ENCODE results near the gene MLLT1. TPM values are rescaled to one million over a fixed set of nuclear protein-coding genes. Genes with fewer than 3 reads are reported as not detected.

MLLT1 gene
- total and polyA plus RNA-seq, 2 donors (not counting 1 experiment from before 2014, with no cell fraction given): 6.4 to 13.7 TPM

- Histone ChIP-seq H3K4me2 (ENCODE audit: extremely low read depth, insufficient read depth, low read length) (no peak overlapping the region), H3K9me3 (ENCODE audit: control insufficient read depth, insufficient read depth, low read depth, low read length) (no peaks in the 10 kb centered on the region), H3K79me2 (ENCODE audit: control insufficient read depth, insufficient read depth, low read length) (no peaks in the 10 kb centered on the region), H3K4me1 (ENCODE audit: control insufficient read depth, extremely low read depth, insufficient read depth, low read length) (no peaks in the 10 kb centered on the region), H2AFZ (ENCODE audit: low read length) (no peak overlapping the region), H3K36me3 (ENCODE audit: control insufficient read depth, insufficient read depth, low read length) (peaks cover 2% of the 10 kb centered on the region), H3K27me3 (ENCODE audit: control insufficient read depth, insufficient read depth, low read length) (no peaks in the 10 kb centered on the region), H3K9ac (ENCODE audit: insufficient read depth, low read length) (no peak overlapping the region), H3K27ac (ENCODE audit: insufficient read depth, low read length) (no peak overlapping the region), H4K20me1 (ENCODE audit: control insufficient read depth, extremely low read depth, insufficient read depth, low read length) (no peaks in the 10 kb centered on the region), H3K4me3 (replicated peaks in 1 of 4; ENCODE audit: control extremely low read depth in 1 of 4, insufficient read depth in 1 of 4, low read depth in 3 of 4, low read length in 4 of 4) (no peak overlapping the region)
- no peak for DNase-seq (ENCODE audit: low read depth in 2 of 2)
- no peak for TF ChIP-seq EZH2 (IDR thresholded peaks at IDR 0.05; ENCODE audit: low read length, missing control alignments)
- TF ChIP-seq, protein P1, sequence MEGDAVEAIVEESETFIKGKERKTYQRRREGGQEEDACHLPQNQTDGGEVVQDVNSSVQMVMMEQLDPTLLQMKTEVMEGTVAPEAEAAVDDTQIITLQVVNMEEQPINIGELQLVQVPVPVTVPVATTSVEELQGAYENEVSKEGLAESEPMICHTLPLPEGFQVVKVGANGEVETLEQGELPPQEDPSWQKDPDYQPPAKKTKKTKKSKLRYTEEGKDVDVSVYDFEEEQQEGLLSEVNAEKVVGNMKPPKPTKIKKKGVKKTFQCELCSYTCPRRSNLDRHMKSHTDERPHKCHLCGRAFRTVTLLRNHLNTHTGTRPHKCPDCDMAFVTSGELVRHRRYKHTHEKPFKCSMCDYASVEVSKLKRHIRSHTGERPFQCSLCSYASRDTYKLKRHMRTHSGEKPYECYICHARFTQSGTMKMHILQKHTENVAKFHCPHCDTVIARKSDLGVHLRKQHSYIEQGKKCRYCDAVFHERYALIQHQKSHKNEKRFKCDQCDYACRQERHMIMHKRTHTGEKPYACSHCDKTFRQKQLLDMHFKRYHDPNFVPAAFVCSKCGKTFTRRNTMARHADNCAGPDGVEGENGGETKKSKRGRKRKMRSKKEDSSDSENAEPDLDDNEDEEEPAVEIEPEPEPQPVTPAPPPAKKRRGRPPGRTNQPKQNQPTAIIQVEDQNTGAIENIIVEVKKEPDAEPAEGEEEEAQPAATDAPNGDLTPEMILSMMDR (conservative IDR thresholded peaks at IDR 0.05 in 1 of 2, IDR thresholded peaks at IDR 0.05 in 1 of 2; ENCODE audit: low read depth in 1 of 2, low read length in 2 of 2): no peak
These were observed 68.8 kb downstream of the MLLT1 start for GRCh38 chr19:6210721-6211600.

DNA sequence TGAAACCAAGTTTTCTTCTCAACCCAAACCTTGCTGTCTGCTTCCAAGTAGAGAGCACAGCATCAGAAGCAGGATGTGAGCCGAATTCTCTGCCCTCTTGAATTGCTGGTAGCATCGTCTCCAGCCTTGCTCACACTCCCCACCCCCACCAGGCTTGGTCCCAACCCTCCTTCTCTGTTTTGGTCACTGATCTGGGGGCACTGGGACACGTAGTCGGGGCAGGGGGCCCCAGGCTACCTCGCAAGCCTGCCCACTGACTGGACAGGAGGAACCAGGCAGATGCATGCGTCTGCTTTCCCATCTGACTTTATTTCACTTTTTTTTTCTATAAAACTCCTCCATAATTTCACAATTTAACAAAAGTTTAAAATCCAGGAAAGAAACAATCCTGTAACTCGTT is 69.7 kb downstream of the MLLT1 start:
- H3K36me3 ChIP-seq (ENCODE audit: control insufficient read depth, insufficient read depth, low read length): peaks cover under 1% of the 10 kb centered on the region
- no peaks in the 10 kb centered on the region for H3K27me3 ChIP-seq (ENCODE audit: control insufficient read depth, insufficient read depth, low read length)
- H4K20me1 ChIP-seq (ENCODE audit: control insufficient read depth, extremely low read depth, insufficient read depth, low read length): no peaks in the 10 kb centered on the region
- no peaks in the 10 kb centered on the region for H3K79me2 ChIP-seq (ENCODE audit: control insufficient read depth, insufficient read depth, low read length)
- no peak overlapping the region for H3K4me3 ChIP-seq (replicated peaks in 1 of 4; ENCODE audit: control extremely low read depth in 1 of 4, insufficient read depth in 1 of 4, low read depth in 3 of 4, low read length in 4 of 4)
- no peak overlapping the region for H2AFZ ChIP-seq (ENCODE audit: low read length)
- no peaks in the 10 kb centered on the region for H3K9me3 ChIP-seq (ENCODE audit: control insufficient read depth, insufficient read depth, low read depth, low read length)
- no peak overlapping the region for H3K9ac ChIP-seq (ENCODE audit: insufficient read depth, low read length)
- H3K4me1 ChIP-seq (ENCODE audit: control insufficient read depth, extremely low read depth, insufficient read depth, low read length): no peaks in the 10 kb centered on the region
- DNase-seq (ENCODE audit: low read depth in 2 of 2): no peak
- H3K27ac ChIP-seq (ENCODE audit: insufficient read depth, low read length): no peak overlapping the region
- no peak overlapping the region for H3K4me2 ChIP-seq (ENCODE audit: extremely low read depth, insufficient read depth, low read length)
- TF ChIP-seq, protein P1 (conservative IDR thresholded peaks at IDR 0.05 in 1 of 2, IDR thresholded peaks at IDR 0.05 in 1 of 2; ENCODE audit: low read depth in 1 of 2, low read length in 2 of 2): no peak

GRCh38 chr19:6209680-6210079 is 70.1 kb downstream of the MLLT1 start:
- no peaks in the 10 kb centered on the region for H3K79me2 ChIP-seq (ENCODE audit: control insufficient read depth, insufficient read depth, low read length)
- no peaks in the 10 kb centered on the region for H3K4me1 ChIP-seq (ENCODE audit: control insufficient read depth, extremely low read depth, insufficient read depth, low read length)
- H3K9ac ChIP-seq (ENCODE audit: insufficient read depth, low read length): no peak overlapping the region
- H3K27me3 ChIP-seq (ENCODE audit: control insufficient read depth, insufficient read depth, low read length): no peaks in the 10 kb centered on the region
- H3K4me2 ChIP-seq (ENCODE audit: extremely low read depth, insufficient read depth, low read length): no peak overlapping the region
- no peak overlapping the region for H3K4me3 ChIP-seq (replicated peaks in 1 of 4; ENCODE audit: control extremely low read depth in 1 of 4, insufficient read depth in 1 of 4, low read depth in 3 of 4, low read length in 4 of 4)
- no peak overlapping the region for H2AFZ ChIP-seq (ENCODE audit: low read length)
- no peak for DNase-seq (ENCODE audit: low read depth in 2 of 2)
- no peaks in the 10 kb centered on the region for H3K9me3 ChIP-seq (ENCODE audit: control insufficient read depth, insufficient read depth, low read depth, low read length)
- no peak overlapping the region for H3K27ac ChIP-seq (ENCODE audit: insufficient read depth, low read length)
- no peaks in the 10 kb centered on the region for H3K36me3 ChIP-seq (ENCODE audit: control insufficient read depth, insufficient read depth, low read length)
- H4K20me1 ChIP-seq (ENCODE audit: control insufficient read depth, extremely low read depth, insufficient read depth, low read length): no peaks in the 10 kb centered on the region
- TF ChIP-seq EZH2 (IDR thresholded peaks at IDR 0.05; ENCODE audit: low read length, missing control alignments): no peak
- TF ChIP-seq, protein P1 (conservative IDR thresholded peaks at IDR 0.05 in 1 of 2, IDR thresholded peaks at IDR 0.05 in 1 of 2; ENCODE audit: low read depth in 1 of 2, low read length in 2 of 2): no peak

Data from fibroblast of lung (primary cell).